Measurements from ENCODE around the gene PORCN.
A peak's percentile ranks its signal among the peaks of the same experiment; 100 is the strongest.

PORCN gene

GRCh38 chrX:48508400-48509244, at the start of gene PORCN:
Gene PORCN (plus strand): TSS chrX:48508992. CDS start chrX:48509821, 829 bp downstream.
- peak; percentile 78 for DNase-seq

DNA sequence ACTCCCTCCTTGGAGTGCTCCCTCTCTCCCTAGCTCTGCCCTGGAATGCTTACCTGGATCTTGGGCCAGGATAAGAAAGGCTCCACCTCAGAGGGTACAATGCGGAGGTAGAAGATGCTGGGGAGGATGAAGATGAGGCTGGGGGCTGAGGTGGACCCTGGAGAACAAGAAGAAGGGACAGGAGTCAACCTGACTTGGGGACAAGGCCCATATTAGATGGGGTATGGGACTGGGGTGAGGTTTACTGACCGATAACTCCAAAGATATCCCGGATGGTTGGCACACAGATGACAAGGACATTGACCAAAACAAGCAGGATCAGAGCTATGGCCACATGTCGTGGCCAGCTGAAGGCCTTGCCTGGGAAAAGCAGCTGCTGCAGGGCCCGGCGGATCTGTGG, 49.3 kb upstream of the PORCN start:
- no peak for DNase-seq

- DNase-seq = no peak
Measured at GRCh38 chrX:48460031-48460430, 48.8 kb upstream of the PORCN start.

- no peak for DNase-seq
Measured at GRCh38 chrX:48460606-48461005, 48.2 kb upstream of the PORCN start.

GRCh38 chrX:48461830-48462229, 47.0 kb upstream of the PORCN start:
- no peak for DNase-seq

DNA sequence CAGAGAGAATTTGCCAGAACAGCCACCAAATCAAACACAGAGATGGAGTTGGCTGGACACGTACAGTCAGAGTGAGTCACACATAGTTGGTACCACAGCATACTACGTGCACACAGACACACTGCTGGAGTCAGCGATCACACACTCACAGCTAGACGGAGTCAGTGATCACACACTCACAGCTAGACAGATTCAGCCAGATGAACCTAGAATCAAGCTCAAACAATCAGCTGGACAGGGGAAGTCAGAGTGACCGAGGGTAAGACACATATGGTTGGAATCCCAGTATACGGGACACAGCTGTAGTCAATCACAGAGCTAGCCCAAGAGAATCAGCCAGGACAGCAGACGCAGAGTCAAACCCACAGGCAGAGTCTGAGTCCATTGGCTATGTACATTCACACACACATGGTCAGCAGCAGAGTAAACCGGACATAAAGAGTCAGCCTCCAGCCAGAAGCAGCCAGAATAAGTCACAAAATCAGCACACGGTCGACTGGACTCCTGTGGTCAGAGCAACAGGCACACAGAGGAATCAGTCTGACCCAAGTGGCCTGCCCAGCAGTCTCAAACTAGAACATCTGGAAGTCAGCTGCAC, 43.4 kb upstream of the PORCN start:
- DNase-seq = no peak

DNA sequence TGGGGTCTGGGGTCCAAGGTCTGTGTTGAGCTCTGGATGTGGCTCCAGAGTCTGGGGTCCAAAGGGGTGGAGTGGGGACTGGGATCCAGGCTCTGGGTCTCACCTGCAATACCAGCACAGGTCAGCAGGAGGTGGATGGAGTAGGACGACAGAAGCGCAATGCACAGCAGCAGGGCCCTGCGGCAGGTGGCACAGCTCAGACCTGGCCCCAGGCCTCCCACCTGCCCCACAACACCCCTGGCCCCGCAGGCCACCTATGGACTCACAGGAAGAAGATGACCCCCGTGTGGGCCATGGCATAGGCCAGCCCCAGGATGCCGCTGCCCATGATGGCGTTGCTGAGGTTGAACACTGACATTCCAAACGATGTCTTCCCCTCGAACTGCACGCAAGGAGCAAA, 42.1 kb upstream of the PORCN start:
- DNase-seq = no peak

DNA sequence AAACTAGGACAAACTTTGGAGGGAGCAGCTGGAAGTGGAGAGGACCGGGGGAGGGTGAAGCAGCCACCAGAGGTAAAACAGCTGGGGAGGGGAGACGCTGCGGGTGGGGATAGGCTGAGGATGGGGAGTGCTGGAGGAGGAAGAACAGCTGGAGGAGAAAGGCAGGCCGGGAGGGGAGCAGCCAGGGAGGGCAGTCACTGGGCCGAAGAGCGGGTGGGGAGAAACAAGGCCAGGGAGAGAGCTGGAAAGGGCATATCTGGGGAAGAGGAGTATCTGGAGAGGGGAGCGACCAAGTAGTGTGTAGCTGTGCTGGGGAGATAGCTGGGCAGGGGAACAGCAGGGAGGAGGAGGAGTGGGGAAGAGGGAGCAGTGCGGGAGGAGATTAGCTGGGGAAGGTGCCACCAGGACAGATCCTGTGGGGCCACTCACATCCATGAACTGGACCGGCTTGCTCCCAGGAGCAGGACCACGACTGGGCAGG, 41.5 kb upstream of the PORCN start:
- DNase-seq = no peak

- DNase-seq = no peak
Measured at GRCh38 chrX:48468247-48468671, 40.5 kb upstream of the PORCN start.

DNA sequence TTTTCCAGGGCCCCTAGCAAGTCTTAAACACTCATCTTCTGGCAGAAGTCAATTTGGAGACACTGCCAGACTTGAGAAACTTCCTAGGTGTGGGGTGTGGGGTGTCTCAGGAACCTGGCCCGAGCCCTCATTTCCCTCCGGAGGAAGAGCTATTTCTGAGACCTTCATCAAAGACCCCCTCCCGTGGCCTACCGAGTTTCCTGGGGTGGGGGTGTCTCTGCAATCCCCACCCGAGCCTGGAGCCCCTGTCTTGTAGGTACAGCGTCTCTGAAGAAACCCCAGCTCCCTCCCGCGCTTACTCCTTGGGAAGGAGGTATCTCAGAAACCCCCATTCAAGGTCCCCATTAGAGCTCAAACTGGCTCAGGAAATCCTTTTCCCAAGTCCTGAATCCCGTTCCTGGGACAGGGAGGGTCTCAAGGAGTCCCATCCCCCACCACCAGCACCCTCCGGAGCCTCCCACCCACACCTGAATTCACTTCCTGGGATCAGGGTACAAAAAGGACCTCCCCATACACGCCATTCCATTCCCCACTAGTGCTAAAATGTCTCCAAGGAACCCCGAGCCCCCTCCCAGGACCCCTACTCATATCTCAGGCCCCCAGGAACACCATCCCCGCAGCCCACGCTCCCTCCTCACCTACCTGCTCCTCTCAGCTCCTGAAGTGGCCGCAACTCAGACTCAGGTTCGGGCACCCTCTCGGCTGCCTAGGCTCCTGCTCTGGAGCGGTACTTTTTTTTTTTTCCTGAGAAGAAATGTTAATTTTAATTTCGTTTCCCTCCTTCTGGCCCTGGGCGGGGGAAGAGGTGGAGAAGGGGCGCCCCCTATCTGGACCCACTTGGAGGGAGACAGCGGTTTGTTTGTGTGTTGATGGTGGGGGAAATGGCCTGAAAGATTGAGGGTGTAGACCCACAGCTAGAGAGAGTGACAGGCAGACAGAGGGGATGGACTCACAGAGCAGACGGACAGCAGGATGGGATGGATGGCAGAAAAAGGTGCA, 39.8 kb upstream of the PORCN start:
- no peak for DNase-seq

GRCh38 chrX:48470110-48470832, 38.5 kb upstream of the PORCN start, which contains the start of gene SLC38A5:
Gene SLC38A5 (minus strand): TSS chrX:48470260. CDS start chrX:48467924, 2,336 bp downstream.
- DNase-seq = no peak

DNA sequence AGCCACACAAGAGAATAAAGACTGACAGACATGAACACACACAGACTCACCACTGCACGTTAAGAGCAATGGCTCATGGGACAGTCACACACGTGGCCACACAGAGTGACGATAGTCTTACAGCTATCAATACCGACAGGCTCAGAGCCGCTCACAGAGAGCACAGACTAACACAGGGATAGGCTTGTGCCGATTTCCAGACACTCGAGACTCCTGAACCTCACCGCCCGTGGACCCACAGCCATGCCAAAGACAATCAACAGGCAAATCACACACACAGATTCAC, 38.0 kb upstream of the PORCN start:
- DNase-seq = no peak

GRCh38 chrX:48471504-48471903, 37.3 kb upstream of the PORCN start:
- DNase-seq = no peak

- no peak for DNase-seq
Measured at GRCh38 chrX:48472225-48472624, 36.6 kb upstream of the PORCN start.

GRCh38 chrX:48472851-48473703, 35.7 kb upstream of the PORCN start:
- DNase-seq = no peak

DNA sequence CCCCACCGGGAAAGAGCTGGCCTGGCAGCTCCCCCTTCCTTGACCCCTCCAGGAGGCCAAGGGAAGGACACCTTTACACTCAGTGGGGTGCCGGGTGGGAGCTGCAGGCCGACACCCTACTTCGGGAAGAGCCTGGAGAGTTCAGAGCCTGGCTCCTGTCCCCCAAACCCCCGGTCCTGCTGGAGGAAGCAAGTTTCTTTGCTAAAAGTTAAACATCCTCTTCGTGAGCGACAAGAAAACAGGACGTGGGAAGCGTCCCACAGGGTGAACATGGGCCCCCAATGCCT, 35.1 kb upstream of the PORCN start:
- no peak for DNase-seq

- DNase-seq = no peak
Measured at GRCh38 chrX:48474127-48474526, 34.7 kb upstream of the PORCN start.

DNA sequence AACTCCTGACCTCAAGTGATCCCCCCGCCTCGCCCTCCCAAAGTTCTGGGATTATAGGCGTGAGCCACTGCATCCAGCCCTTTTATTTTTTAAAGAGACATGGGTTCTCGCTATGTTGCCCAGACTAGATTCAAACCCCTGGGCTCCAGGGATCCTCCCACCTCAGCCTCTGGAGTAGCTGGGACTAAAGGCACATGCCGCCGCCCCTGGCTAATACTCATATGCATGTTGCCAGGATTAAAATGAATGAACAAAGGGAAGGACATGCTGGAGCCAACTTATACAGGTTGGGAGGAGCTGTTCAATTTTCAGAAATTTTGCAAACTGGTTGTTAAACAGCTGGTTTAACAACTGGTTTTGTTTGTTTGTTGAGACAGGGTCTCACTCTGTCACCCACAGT, 34.2 kb upstream of the PORCN start:
- DNase-seq = no peak

GRCh38 chrX:48475296-48475695, 33.5 kb upstream of the PORCN start:
- no peak for DNase-seq

- peak; percentile 92 for DNase-seq
Measured at GRCh38 chrX:48475774-48476577, 32.8 kb upstream of the PORCN start, which contains the start of gene FTSJ1. Gene FTSJ1 (plus strand): TSS chrX:48476199. CDS start chrX:48478048, 1,849 bp downstream.

GRCh38 chrX:48476919-48477318, 31.9 kb upstream of the PORCN start:
- no peak for DNase-seq
